DMS114 treated with DMSO at 0.1 percent for 48 hours (cell line): ENCODE measurements around the gene RAB15.

Experiments
- DNase-seq: peaks from one replicate; lab custom pipeline; 2025; ENCODE audit not compliant: unreplicated experiment; lab: John Stamatoyannopoulos, UW

Gene RAB15

DNA sequence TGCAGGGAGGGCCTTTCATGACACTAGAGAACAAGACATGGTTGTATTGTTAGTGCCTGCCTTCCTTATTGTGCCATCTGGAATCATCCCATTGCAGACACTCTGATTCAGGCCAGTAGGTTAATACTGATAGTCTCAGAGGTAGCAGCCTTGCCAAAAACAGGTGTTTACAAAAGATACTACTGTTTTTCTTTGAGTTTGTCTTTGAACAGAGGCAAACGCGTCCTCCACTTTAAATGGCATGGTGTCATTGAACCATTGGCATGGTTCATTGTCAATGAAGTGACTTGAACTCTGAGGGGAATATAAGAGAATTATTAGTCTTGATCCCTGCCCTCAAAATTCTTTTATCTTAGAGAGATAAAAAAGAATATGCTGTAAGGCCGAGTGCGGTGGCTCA is 18.8 kb upstream of the RAB15 start:
- DNase-seq: no peak

DNA sequence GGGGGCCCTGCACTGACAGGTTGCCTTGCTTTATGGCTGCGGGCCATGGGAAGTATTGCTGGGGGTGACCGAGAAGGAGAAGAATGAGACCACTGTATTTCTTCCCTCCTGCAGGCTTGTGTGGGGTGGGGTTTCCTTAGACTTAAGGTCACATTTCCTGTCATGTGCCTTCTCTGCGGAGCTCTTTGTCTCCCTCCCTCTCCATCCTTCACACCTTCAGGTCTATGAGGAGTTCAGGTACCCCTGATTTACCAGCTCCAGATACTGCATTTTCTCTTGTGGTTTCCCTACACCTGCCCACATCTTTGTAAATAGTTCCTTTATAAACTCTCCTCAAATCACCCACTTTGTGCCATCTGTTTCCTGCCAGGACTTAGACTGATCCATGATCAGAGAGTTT is 18.2 kb upstream of the RAB15 start:
- no peak for DNase-seq

DNA sequence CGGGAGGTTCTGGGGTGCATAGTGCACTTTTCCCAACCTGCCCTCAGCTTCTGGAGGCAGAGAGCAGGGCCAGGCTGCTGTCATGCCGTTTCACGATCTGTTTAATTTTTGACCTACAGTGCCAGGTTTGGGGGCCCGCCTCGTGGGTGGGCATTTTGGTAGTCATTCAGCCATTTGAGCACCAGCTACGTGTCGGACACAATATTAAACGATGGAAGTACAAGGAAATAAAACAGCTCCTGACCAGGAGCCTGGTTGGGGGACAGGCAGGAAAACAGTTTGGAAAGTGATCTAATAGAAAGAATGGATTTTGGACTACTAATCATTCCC is 15.3 kb upstream of the RAB15 start:
- DNase-seq: no peak

DNA sequence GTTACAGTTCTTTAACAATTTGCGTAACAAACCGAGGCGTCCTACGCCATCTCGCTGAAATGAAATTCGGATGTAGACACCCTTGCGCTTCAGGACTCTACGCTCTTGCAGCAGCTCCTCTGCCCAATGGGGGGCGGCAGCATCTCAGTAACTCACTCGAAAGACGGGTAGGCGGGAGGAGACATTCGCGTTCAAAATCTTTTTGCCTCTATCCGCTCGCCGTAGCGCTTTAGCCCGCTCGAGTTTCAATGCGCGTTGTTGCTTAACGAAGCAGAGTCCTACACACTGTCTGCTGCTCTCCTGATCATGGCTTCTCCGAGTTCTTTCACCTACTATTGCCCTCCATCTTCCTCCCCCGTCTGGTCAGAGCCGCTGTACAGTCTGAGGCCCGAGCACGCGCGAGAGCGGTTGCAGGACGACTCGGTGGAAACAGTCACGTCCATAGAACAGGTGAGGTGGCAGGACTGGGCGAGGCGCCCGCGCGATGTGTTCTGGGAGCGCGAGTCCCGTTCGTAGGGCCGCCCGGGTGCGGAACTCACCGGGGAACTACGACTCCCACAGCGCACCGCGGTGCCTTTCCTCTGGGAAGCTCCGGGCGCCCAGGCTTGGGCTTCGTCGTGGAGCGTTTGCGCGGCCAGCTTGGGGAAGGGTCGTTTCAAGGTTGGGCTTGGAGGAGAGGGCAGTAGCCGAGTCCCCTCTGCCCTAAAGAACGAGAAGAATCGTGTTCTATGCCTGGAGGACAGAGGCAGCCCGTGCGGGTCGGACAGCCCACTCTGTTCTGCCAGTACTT is 14.7 kb upstream of the RAB15 start, which contains the start of gene FNTB:
Gene FNTB, plus strand, starts transcription at position 248 of the 790 bp plus-strand sequence. Its CDS starts 59 bp downstream, at position 307.
- DNase-seq: peak; percentile 95

DNA sequence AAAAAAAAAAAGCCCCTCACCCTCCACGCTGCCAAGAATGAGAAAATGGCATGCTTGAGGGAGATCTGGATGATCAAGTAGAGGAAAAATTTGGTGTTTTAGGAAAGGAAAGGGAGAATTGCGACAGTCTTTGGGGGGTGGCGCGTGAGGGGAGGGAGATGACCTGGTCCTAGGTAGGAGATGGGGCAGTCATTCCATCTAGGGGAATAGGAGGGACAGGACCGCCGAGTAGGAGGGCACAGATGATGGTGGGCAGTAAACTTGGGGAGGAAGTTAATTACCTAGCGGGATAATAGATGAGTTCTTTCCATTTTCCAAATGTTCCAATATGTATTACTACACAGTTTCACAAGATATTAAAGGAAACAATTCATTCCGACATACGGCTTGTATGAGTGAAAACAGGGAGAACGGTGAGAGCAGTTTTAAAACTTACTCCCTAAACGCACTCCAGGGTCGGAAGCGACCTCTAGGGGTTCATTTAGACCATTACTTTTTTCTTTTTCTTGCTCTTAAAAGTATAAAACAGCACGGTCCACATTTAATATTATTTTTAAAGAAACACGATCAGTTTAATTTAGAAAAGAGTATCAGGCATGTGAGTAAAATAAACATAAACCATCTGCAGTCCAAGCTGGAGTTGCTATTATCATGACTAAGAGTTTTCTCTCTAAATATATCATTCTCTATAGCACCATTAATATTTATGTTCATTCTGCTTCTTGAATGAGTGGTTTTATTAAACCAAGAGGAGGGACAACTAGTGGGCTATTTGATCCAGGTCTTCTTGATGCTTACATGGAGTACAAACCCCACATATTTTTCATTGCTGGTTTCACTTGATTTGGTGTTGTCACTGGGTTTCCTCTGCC is 11.5 kb upstream of the RAB15 start:
- peak; percentile 44 for DNase-seq

DNA sequence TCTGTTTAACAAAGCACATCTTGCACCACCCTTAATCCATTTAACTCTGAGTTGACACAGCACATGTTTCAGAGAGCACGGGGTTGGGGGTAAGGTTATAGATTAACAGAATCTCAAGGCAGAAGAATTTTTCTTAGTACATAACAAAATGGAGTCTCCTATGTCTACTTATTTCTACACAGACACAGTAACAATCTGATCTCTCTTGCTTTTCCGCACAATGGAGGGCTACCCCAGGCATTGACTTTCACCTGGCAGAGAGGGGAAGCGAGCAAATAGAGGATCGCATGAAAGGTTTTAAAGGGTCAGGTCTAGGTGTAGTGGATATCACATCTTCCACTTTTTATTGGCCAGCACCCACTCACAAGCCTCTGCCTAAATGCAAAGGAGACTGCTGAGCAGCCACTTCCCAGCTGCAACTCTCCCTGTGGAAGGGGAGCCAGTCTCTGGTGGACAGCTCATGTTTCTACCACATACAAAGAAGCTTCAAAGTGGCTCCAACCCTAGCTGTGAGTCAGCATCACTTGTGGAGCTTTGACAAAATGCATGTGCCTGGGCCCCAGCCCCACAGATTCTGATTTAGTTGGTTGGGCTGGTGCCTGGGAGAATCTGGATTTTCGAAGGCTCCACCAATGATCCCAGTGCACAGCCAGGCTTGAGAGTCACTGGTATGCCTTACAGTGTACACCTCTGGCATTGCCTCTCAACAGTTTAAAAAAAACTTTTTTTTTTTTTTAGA is 7.4 kb upstream of the RAB15 start:
- no peak for DNase-seq

DNA sequence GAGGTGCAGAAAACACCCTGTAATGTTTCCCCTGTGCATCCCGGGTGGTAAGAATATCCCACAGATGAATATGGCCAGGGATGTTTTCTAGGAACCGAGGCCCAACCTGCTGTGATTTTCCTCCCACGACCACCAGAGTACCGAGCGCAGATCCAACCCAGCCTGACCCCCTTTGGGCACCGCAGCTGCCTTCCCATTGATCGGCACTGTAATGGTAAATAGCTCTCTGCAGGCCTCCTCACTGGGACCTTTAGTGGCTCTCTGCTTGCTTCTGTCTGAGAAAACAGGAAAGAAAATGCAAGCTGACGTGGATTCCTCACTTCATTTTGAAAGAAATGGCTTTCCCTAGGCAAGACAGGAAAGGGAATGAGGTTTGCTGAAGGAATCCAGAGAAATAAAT is 2.4 kb upstream of the RAB15 start:
- DNase-seq: no peak

DNA sequence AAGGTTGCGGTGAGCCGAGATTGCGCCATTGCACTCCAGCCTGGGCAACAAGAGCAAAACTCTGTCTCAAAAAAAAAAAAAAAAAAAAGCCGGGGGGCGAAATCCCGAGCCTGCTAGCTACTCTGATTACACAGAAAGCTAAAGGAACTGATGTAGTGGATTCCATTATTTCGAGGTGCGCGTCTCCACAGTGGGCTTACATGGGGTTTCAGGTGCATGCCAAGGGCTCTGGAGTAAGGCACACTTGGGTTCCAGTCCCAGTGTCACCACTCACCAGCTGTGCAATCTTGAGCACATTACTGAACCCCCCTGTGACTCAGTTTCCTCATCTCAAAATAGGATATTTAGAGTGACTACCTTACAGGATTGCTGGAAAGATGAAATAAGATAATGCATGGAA is 1.7 kb upstream of the RAB15 start:
- no peak for DNase-seq

DNA sequence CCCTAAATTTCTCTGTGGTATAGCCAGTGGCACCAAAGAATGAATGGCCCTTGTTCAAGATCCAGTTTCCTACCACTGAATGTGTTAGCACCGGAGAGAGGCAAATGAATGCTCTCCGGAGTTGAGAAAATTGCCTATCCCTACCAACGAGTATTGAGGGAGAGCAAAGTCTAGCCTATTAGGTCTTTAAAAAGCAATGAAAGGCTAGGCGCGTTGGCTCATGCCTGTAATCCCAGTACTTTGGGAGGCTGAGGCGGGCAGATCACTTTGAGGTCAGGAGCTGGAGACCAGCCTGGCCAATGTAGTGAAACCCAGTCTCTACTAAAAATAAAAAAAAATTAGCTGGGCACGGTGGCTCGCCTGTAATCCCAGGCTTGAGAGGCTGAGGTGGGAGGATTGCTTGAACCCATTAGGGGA is 898 bp upstream of the RAB15 start:
- DNase-seq: no peak

DNA sequence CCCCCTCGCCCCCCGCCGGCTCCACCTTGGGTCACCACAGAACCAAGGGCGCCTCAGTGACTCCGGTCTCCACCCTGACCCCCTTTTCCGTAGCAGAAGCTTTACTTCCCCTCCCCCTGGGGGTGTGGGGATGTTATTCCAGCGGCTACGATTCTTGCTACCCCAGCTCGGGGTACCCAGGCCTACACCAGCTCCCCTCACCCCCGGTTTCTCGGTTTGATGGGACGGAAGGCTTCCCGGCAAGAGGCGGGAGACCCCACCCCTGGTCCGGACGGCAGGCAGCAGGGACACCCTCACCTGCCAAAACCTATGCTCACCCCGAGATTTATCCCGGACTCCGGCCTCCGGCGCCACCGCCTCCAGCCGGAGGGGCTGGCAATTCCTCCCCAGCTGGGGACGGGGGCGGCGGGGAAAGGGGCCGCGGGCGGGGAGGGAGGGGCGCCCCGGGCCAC is 619 bp downstream of the RAB15 start:
- DNase-seq: no peak

DNA sequence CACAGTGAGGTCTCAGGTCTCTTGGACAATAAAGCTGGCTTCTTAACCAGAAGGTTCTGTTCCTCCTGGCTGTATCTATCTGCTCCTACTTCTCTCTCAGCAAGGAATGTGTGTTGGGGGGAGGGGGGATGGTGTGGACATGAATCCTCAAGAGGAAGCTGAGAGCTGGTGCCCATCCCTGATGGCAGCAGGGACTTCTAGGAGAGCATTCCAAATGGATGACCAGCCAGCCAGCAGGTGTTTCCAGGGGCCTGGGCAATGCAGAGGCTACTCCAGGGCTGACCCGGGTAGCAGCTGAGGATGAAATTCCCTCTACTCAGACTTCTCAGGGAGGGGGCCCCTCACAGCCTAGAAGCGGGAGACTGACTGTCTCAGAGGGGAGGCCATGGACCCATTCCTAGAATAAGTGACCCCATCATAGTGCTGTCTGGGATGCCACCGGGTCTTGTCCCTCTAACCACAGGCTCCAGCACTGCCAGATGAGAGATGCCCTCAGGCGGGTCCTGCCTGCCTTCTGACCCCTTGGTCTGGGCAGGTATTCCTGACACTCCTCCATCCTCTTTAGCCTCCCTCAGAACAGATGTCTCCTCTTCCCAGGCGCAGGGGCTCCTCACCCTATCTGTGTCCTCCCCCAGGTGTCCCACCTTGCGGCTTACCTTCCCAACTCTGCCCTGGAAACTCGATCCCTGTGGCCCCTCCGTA is 1.2 kb downstream of the RAB15 start:
- DNase-seq: no peak

DNA sequence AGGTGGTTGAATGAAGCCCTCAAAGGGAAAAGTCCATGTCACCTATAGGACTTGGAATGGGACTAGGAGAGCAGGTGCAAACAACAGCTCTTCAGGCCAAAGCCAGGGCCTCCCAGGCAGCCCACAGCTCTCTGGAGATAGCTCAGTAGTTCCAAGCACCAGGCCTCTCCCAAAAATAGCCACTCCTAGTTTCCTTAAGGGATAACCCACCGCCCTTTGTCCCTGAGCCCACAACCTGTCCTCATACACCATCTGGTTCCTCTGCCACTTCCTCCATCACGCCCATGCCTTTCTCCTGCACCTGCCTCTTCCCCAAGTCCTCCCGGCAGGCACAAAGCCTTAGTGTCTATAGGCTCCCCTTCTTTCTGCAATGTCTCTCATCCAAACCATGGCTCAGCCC is 2.1 kb downstream of the RAB15 start:
- DNase-seq: no peak

DNA sequence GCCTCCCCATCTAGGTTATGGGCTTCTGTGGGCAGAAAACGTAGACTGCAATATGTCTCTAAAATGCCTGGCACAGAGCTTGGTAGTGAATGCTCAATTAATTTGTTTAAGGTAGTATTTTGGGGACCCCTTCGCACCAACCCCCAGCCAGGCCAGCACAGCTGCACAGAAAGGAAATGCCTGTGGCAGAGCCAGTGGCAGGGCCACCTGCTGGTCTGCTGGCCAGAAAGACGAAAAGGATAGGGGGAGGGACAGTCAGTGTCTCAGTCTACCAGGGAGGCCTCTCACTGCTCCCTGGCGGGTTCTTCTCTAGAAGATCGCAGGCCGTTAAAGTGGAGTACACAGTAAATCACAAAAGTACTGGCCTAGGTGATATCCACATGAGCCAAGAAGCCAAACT is 3.5 kb downstream of the RAB15 start:
- DNase-seq: no peak

DNA sequence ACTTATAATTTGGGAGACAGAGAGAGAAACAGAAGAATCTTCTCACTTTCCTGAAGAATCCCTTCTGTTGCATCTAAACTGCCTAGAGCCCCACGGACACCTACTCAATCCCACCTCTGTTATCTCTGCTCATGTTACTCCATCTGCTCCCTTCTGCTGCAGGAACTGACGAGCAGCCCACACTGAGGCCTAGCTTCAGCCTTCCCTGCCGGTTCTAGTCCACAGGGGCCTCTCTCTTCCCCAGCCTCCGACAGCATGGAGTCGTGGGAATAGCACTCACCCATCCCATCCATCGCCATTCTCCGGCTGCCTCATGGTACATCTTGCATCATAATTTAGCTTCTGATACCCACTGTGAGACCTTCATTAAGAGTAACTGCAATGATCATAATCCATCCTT is 4.0 kb downstream of the RAB15 start:
- no peak for DNase-seq

DNA sequence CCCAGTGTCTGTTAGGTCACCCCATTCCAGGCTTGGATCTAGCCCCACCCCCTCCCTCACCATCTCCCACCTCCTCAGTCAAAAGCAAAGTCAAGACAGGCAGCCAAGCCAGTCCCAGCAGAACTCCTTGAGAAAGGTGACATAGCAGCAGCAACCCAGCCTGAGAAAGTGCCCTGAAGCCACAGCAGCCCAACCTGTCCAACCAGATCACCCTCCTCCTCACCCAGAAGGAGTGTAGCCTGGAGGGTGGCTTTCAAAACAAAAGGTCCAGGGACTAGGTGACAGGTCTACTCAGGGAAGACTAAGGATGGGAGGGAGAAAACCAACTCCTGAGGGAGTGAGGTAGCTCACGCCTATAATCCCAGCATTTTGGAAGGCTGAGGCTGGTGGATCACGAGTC is 5.2 kb downstream of the RAB15 start:
- DNase-seq: no peak

DNA sequence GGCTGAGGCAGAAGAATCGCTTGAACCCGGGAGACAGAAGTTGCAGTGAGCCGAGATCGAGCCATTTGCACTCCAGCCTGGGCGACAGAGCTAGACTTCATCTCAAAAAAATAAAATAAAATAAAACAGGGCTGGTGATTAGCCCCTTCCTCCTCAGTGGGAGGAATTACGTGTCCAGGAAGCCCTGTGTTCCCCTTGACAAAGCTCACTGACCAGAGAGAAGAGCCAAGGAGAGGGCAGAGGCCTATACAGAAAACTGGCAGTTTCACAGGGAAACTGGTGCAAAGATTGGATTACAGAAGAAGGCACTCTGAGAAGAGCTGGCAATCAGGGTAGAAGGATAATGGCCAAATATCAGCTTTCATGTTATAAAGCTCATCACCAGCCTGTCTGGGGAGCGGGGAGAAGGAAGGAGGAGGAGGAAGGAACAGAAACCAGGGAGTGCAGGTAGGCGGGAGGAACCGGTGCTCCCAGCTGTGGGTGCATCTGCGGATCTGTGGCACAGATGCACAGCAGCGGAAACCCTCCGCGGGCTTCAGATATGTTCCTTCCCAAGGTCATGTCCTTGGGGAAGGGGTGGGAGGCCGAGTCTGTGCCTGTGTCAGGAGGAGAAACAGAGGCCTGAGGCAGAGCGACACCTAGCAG is 6.7 kb downstream of the RAB15 start:
- DNase-seq: no peak

DNA sequence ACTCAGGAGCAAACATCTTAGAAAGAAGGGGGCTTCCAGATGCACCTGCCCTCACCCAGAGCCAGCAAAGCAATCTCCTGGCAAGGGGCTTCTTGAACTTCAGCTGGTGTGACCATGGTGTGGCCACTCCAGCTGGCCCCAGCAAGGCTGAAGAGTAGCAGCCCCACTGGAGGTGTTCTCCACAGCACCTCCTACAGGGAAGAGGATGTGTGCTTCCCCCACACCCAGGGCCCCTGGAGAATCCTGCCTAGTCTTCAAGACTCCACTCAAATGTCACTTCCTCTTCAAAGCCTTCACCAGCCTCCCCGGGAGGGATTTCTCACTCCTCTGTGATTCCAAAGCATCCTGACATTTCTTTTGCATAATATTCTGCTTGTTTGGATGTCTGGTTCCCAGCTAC is 8.5 kb downstream of the RAB15 start:
- DNase-seq: no peak

DNA sequence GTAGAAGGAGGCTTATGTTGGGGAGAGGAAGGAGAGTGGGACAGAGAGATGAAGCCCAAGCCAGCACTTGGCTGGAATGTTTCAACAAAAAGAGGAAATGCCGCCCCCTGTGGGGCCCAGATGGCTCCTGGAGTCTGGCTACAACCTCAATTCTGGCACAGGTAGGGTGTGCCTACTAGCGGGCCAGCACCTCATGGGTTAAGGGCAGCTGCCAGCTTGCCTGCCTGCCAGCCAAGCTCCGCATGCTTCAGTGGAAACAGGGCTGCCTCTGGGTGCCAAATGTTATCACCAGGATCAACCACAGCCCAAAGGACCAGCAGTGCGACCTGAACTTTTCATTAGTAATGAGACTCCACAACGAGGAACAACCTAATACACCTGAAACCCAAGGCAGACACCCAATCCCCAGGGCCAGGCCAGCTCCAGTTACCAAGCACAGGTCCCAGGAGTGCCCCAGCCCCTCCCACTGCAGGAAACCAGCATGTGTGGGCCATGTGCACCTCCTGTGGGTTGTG is 11.3 kb downstream of the RAB15 start:
- no peak for DNase-seq

DNA sequence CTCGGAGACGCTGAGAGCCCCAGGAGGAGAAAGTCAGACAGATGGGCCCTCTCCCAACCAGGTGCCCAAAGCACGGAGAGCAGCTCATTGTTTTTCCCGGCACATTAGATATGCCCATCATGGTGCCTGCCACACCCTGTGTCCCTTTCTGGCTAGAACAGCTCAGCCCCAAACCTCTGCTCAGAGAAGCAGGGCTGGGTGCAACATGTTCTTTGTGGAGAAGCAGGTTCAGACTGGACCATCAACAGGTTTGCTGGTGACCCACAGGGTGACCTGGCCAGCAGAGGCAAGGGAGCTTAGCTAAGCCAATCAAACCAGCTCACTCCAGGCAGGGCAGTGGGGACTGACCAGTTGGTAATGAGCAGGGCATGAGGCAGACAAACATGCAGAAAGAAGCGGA is 13.4 kb downstream of the RAB15 start:
- DNase-seq: no peak

DNA sequence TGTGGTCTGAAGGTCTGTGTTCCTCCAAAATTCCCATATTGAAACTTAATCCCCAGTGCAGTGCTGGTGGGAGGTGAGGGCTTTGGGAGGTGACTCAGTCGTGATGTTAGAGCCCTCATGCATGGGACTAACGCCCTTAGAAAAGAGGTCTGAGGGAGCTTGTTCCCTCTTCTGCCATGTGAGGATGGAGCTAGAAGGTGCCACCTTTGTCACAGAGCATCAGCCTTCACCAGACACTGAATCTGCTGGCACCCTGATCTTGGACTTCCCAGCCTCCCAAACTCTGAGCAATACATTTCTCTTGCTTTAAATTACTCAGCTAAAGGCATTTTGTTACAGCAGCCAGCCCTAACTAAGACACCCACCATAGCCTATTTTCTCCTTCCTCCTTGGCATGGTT is 13.9 kb downstream of the RAB15 start:
- no peak for DNase-seq
